Ascending aorta (tissue), 2 donors: ENCODE data around the gene YLPM1. TPM values are rescaled to one million over a fixed set of nuclear protein-coding genes. Genes with fewer than 3 reads are reported as not detected.

Experiments
- DNase-seq, 2 donors: peaks; one replicate each; pipeline ENCODE4 v3.0.0-alpha.2; 2019; ENCODE audit warnings: low spot score in 2 of 2
- H3K27ac ChIP-seq, 2 donors: fragments of 200-600 bp; sonication (generic); one replicate each; pipeline ENCODE4 v1.5.1; 2016 to 2017; ENCODE audit warnings: mild to moderate bottlenecking in 1 of 2
- H3K27me3 ChIP-seq: fragments of 200-600 bp; sonication (generic); one replicate; pipeline ENCODE4 v1.5.1; 2017
- H3K36me3 ChIP-seq, 2 donors: fragments of 200-600 bp; sonication (generic); one replicate each; pipeline ENCODE4 v1.5.1; 2016
- H3K4me1 ChIP-seq, 2 donors: fragments of 200-600 bp; sonication (generic); one replicate each; pipeline ENCODE4 v1.5.1; 2016 to 2017; ENCODE audit warnings: mild to moderate bottlenecking in 1 of 2
- H3K4me3 ChIP-seq, 2 donors: fragments of 200-600 bp; sonication (generic); one replicate each; pipeline ENCODE4 v1.5.1; 2016 to 2017; ENCODE audit warnings: mild to moderate bottlenecking in 1 of 2
- H3K9me3 ChIP-seq, 2 donors: fragments of 200-600 bp; sonication (generic); one replicate each; pipeline ENCODE4 v1.5.1; 2016
- CTCF ChIP-seq, 3 experiments: fragments of 200-600 bp in 2 of 3; fragments of 450-650 bp in 1 of 3; sonication (generic) in 2 of 3; IDR thresholded peaks; one replicate each; pipeline ENCODE4 v1.5.1; 2016 to 2019; ENCODE audit warnings: antibody characterized with exemption in 3 of 3, mild to moderate bottlenecking in 1 of 3, moderate library complexity in 1 of 3
- intact Hi-C: fragments of 100-400 bp; cut with DNase I; formaldehyde crosslinking; loops from one replicate; pipeline ENCODE4 v1.15.1; 2023
- total RNA-seq: library from RNA; depleted of rRNA; stranded (reverse); fragments of >200 nt; gene quantifications from one replicate; pipeline ENCODE4 v1.1.0, GENCODE V29; 2016

YLPM1 gene
- total RNA-seq, 1 donor from 2014 or later, result 27.7 TPM

- no peaks in the 10 kb centered on the region for H3K36me3 ChIP-seq
- H3K9me3 ChIP-seq, result no peaks in the 10 kb centered on the region
- intact Hi-C loops, result no loop called here
- no peak for TF ChIP-seq CTCF (IDR thresholded peaks at IDR 0.05)
- H3K27ac ChIP-seq, result no peak overlapping the region
- DNase-seq, result no peak
- H3K4me1 ChIP-seq, result peaks cover 0 to 10% of the 10 kb centered on the region in 2 donors
- no peaks in the 10 kb centered on the region for H3K27me3 ChIP-seq
- H3K4me3 ChIP-seq, result peak overlapping the region; percentile 26 to 73
Measured at GRCh38 chr14:74765721-74766120, 2.6 kb downstream of the YLPM1 start.

DNA sequence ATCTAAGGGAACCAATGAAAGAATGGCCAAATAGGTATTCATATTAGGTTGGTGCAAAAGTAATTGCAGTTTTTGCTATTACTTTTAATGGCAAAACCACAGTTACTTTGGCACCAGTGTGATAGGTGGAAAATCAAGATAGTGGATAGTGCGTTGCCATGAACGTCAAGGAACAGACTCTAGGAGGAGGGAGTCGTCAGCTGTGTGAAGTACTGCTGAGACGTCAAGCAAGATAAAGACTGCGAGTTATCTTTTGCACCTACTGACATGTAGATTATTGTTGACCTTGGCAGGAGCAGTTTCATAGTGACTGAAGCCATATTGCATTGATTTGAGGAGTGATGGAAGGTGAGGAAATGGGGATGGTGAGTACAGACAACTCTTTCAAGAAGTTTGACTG, 8.3 kb downstream of the YLPM1 start:
- Histone ChIP-seq H3K4me1 (peaks cover 0 to 1% of the 10 kb centered on the region in 2 donors), H3K36me3 (no peaks in the 10 kb centered on the region), H3K9me3 (no peaks in the 10 kb centered on the region), H3K27ac (no peak overlapping the region), H3K27me3 (no peaks in the 10 kb centered on the region), H3K4me3 (no peak overlapping the region)
- intact Hi-C loops, result no loop called here
- no peak for TF ChIP-seq CTCF (IDR thresholded peaks at IDR 0.05)
- DNase-seq, result no peak

DNA sequence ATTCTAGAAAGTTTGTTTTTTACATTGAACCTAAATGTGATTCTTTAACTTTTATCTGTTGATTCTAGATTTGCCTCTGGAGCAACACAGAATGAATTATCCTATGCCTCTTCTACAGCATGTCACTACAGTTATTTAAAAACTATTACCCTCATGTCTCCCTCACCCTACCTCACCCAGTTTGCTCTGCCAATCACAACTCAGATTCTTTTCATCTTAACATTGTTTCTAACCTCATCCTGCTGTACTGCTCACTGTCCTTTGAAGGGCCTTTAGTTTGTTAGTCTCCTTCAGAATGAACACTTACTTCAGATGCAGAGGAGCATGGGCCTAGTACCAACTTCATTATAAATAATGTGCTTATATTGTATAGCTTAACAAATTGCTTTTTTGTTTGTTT, 21.5 kb downstream of the YLPM1 start:
- Histone ChIP-seq H3K27ac (no peak overlapping the region), H3K4me1 (no peaks in the 10 kb centered on the region), H3K9me3 (no peaks in the 10 kb centered on the region), H3K36me3 (peaks cover 58 to 59% of the 10 kb centered on the region in 2 donors), H3K4me3 (no peak overlapping the region), H3K27me3 (no peaks in the 10 kb centered on the region)
- no peak for DNase-seq
- intact Hi-C loops, result no loop called here
- TF ChIP-seq CTCF (IDR thresholded peaks at IDR 0.05), result no peak

GRCh38 chr14:74785056-74785613, 22.0 kb downstream of the YLPM1 start:
- TF ChIP-seq CTCF (IDR thresholded peaks at IDR 0.05), result no peak
- DNase-seq, result no peak
- H3K4me3 ChIP-seq, result no peak overlapping the region
- no peak overlapping the region for H3K27ac ChIP-seq
- H3K4me1 ChIP-seq, result no peaks in the 10 kb centered on the region
- peaks cover 53 to 54% of the 10 kb centered on the region in 2 donors for H3K36me3 ChIP-seq
- no peaks in the 10 kb centered on the region for H3K27me3 ChIP-seq
- H3K9me3 ChIP-seq, result no peaks in the 10 kb centered on the region
- intact Hi-C loops, result no loop called here

GRCh38 chr14:74786796-74787315, 23.7 kb downstream of the YLPM1 start:
- no peak for TF ChIP-seq CTCF (IDR thresholded peaks at IDR 0.05)
- intact Hi-C loops, result no loop called here
- H3K27ac ChIP-seq, result no peak overlapping the region
- H3K27me3 ChIP-seq, result no peaks in the 10 kb centered on the region
- H3K4me1 ChIP-seq, result no peaks in the 10 kb centered on the region
- DNase-seq, result no peak
- no peaks in the 10 kb centered on the region for H3K9me3 ChIP-seq
- H3K4me3 ChIP-seq, result no peak overlapping the region
- H3K36me3 ChIP-seq, result peaks cover 36% of the 10 kb centered on the region in 2 donors
